HepG2 (cell line): ENCODE results near the gene ARL15. TPM values are rescaled to one million over a fixed set of nuclear protein-coding genes. Genes with fewer than 3 reads are reported as not detected.
A peak's percentile ranks its signal among the peaks of the same experiment; 100 is the strongest.

Source experiments
- ATAC-seq: fragments of 200-7000 bp; cut with Tn5 transposase; 3 replicates; pipeline ENCODE4 v1.9.1; 2020; ENCODE audit warnings: mild to moderate bottlenecking, moderate library complexity
- BruUV-seq: library from RNA; stranded (reverse); fragments of 400-500 nt; replicated peaks from 2 replicates; lab custom pipeline; 2021; lab: Mats Ljungman, UMichigan
- CTCF ChIA-PET: fragments of 300-600 bp; formaldehyde crosslinking; extraction: SDS; loops from one replicate; lab custom pipeline; 2021; ENCODE audit warnings: low total read pairs, inconsistent platforms, low intra/inter-chr PET ratio; lab: Yijun Ruan, JAX
- POLR2A ChIA-PET: fragments of 350-600 bp; sonication (Branson Sonifier 250); formaldehyde crosslinking; loops from one replicate; lab custom pipeline; 2020; ENCODE audit warnings: antibody characterized with exemption, inconsistent platforms; lab: Yijun Ruan, JAX
- DNase-seq: peaks from one replicate; pipeline ENCODE4 v3.0.0-alpha.2; 2015; ENCODE audit warnings: low spot score
- FAIRE-seq: peaks from 3 replicates; lab custom pipeline; 2011; peaks lifted over from hg19 to GRCh38; lab: Jason Lieb, UNC
- H2AFZ ChIP-seq: one replicate; pipeline ENCODE4 v1.6.1; 2011; ENCODE audit warnings: low read length, inconsistent platforms
- H3K27ac ChIP-seq: fragments of 300-600 bp; 3 replicates; pipeline ENCODE4 v1.8.0; 2011; ENCODE audit warnings: mixed run types, mild to moderate bottlenecking, mixed read lengths, low read length, inconsistent platforms; ENCODE audit not compliant: insufficient read depth; ENCODE audit errors: extremely low read length
- H3K27me3 ChIP-seq, 2 experiments: fragments of 200-600 bp in 1 of 2; 2 replicates in 1 of 2; 3 replicates in 1 of 2; pipeline versions ENCODE4 v1.6.0 to v1.8.0; 2011; ENCODE audit warnings: low read length in 2 of 2, mild to moderate bottlenecking in 2 of 2, moderate library complexity in 2 of 2, inconsistent platforms in 1 of 2; ENCODE audit not compliant: insufficient read depth in 2 of 2, control insufficient read depth in 1 of 2
- H3K36me3 ChIP-seq, 2 experiments: fragments of 200-600 bp in 1 of 2; replicated peaks in 1 of 2; 2 replicates in 1 of 2; 3 replicates in 1 of 2; pipeline versions ENCODE4 v1.5.1 to v1.8.0; 2011; ENCODE audit warnings: low read length in 2 of 2, inconsistent platforms in 1 of 2; ENCODE audit not compliant: insufficient read depth in 2 of 2, control insufficient read depth in 1 of 2
- H3K4me1 ChIP-seq: 2 replicates; pipeline ENCODE4 v1.5.1; 2012; ENCODE audit warnings: low read length, inconsistent platforms; ENCODE audit not compliant: insufficient read depth
- H3K4me2 ChIP-seq: 2 replicates; pipeline ENCODE4 v1.6.0; 2011; ENCODE audit warnings: low read depth, low read length, inconsistent platforms
- H3K4me3 ChIP-seq, 3 experiments: fragments of 200-600 bp in 1 of 3; sonication (generic), shearing (Covaris generic) in 1 of 3; replicated peaks in 1 of 3; 2 replicates each; pipeline ENCODE4 v1.5.1; 2011 to 2016; ENCODE audit warnings: low read length in 3 of 3, inconsistent platforms in 2 of 3, low read depth in 2 of 3, mild to moderate bottlenecking in 2 of 3, control low read depth in 1 of 3, mixed read lengths in 1 of 3; ENCODE audit not compliant: insufficient read depth in 1 of 3
- H3K79me2 ChIP-seq: one replicate; pipeline ENCODE4 v1.6.1; 2011; ENCODE audit warnings: low read length, inconsistent platforms; ENCODE audit not compliant: insufficient read depth
- H3K9ac ChIP-seq: 2 replicates; pipeline ENCODE4 v1.6.0; 2011; ENCODE audit warnings: mild to moderate bottlenecking, low read depth, low read length, inconsistent platforms; ENCODE audit not compliant: insufficient read depth
- H3K9me3 ChIP-seq: 2 replicates; pipeline ENCODE4 v1.5.1; 2012; ENCODE audit warnings: mild to moderate bottlenecking, low read length
- H4K20me1 ChIP-seq: 2 replicates; pipeline ENCODE4 v1.6.0; 2011; ENCODE audit warnings: inconsistent platforms, mild to moderate bottlenecking, low read length, moderate library complexity; ENCODE audit not compliant: insufficient read depth
- ARID5B ChIP-seq: IDR thresholded peaks from 2 replicates; pipeline ENCODE4 v1.4.0; 2020; ENCODE audit warnings: mild to moderate bottlenecking, missing genetic modification reagents
- KAT2B ChIP-seq: fragments of 150-350 bp; IDR thresholded peaks from 2 replicates; pipeline ENCODE4 v1.6.1; 2014; ENCODE audit warnings: low read depth, low read length, borderline replicate concordance
- RXRB ChIP-seq: IDR thresholded peaks from 2 replicates; pipeline ENCODE4 v1.6.1; 2016; ENCODE audit warnings: borderline replicate concordance, missing genetic modification reagents, missing compliant biosample characterization
- THRA ChIP-seq: sonication (generic); formaldehyde crosslinking; IDR thresholded peaks from 2 replicates; pipeline ENCODE4 v1.4.0; 2020; ENCODE audit warnings: missing genetic modification reagents, borderline replicate concordance
- ZNF251 ChIP-seq: sonication (generic); formaldehyde crosslinking; IDR thresholded peaks from 2 replicates; pipeline ENCODE4 v1.9.0; 2021; ENCODE audit warnings: mild to moderate bottlenecking, missing genetic modification reagents
- ZNF773 ChIP-seq: sonication (generic); formaldehyde crosslinking; IDR thresholded peaks from 2 replicates; pipeline ENCODE4 v1.4.0; 2020; ENCODE audit warnings: missing genetic modification reagents, borderline replicate concordance
- WGBS: methylation state at CpG from one replicate; pipeline ENCODE4 v1.1.6; 2017; ENCODE audit warnings: low lambda C conversion rate; 5-methylcytosine and 5-hydroxymethylcytosine counted together
- in situ Hi-C: cut with HindIII; loops from 2 replicates; pipeline ENCODE4 v1.10.0; 2017; ENCODE audit warnings: low pct_unique_long_range_greater_than_20kb; ENCODE audit not compliant: extremely low pct_ligation_motif_present
- intact Hi-C: fragments of 100-400 bp; cut with micrococcal nuclease; formaldehyde crosslinking; loops from one replicate; pipeline ENCODE4 v1.10.0; 2022; ENCODE audit not compliant: unreplicated experiment
- polyA plus RNA-seq, 8 experiments: library from polyadenylated mRNA; depleted of rRNA in 3 of 8; stranded (reverse) in 7 of 8; unstranded in 1 of 8; fragments of >200 nt; fragmentation: Illumina TruSeq in 4 of 8; extraction: Trizol in 4 of 8; gene quantifications; 2 replicates each; pipeline versions ENCODE4 v1.2.1 to v1.2.3, GENCODE V29; 2011 to 2016; ENCODE audit warnings: low read depth in 4 of 8, missing spikeins in 1 of 8, mixed read lengths in 1 of 8; ENCODE audit not compliant: insufficient read depth in 1 of 8
- total RNA-seq, 5 experiments: library from RNA; depleted of rRNA; stranded (reverse); fragments of >200 nt; fragmentation: Illumina TruSeq; extraction: Trizol; gene quantifications; 2 replicates each; pipeline ENCODE4 v1.2.3, GENCODE V29; 2016; ENCODE audit warnings: low read depth in 1 of 5
- TF ChIP-seq, protein P1 (sequence below): IDR thresholded peaks from 2 replicates; pipeline ENCODE4 v1.6.1; 2016; ENCODE audit warnings: low read depth

The ARL15 gene
- total and polyA plus RNA-seq, 2 of the 13 experiments (the other 11 are each of a cell fraction or from before 2014, with no cell fraction given), result 2.5 to 7.7 TPM

- peak; percentile 42; the same call in 1 of the 2 replicates for TF ChIP-seq ARID5B
- TF ChIP-seq, protein P1, sequence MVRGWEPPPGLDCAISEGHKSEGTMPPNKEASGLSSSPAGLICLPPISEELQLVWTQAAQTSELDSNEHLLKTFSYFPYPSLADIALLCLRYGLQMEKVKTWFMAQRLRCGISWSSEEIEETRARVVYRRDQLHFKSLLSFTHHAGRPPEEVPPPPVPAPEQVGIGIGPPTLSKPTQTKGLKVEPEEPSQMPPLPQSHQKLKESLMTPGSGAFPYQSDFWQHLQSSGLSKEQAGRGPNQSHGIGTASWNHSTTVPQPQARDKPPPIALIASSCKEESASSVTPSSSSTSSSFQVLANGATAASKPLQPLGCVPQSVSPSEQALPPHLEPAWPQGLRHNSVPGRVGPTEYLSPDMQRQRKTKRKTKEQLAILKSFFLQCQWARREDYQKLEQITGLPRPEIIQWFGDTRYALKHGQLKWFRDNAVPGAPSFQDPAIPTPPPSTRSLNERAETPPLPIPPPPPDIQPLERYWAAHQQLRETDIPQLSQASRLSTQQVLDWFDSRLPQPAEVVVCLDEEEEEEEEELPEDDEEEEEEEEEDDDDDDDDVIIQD, result no peak
- peak; percentile 34; the same call in 1 of the 2 replicates for TF ChIP-seq KAT2B
- TF ChIP-seq ZNF773 (CRISPR knock-in tag), result no peak
- TF ChIP-seq RXRB (CRISPR knock-in tag), result peak; percentile 79
Observed at GRCh38 chr5:54320256-54320655, 9.9 kb upstream of the ARL15 start (continued).

DNA sequence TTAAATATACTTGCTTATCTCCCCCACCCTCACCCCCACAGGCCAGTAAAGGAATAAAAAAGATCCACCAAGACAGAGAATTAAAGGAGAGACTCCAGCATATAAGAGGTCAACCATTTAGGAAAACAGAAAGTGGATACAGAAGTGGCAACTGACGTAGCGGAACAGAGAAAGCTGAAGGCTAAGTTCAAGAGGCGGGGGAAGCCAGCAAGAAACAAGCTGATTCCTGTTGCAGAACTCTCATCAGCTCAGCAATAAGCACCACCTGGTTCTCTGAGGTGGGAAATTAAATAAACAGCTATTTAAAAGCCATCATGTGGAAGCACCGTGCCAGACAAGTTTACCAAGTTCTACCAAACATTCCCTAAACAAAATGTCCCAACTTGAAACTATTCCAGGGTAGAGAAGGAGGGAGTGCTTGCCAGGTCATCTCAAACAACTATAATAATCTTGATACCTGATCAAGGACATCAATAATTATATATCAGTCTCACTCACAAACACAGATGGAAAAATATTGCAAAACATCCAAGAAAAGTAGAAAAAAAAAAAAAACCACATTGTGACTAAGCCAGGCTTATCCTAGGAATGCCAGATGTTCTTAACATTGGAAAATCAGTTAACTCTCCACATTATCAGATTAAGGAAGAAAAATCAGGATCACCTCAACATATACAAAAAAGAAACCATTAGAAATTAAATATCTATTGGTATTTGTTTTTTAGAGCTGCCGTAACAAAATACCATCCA lies 7.3 kb upstream of the ARL15 start:
- no peak for ATAC-seq
- no peaks in the 10 kb centered on the region for H3K36me3 ChIP-seq
- TF ChIP-seq ZNF251 (CRISPR knock-in tag) (no peak), THRA (CRISPR knock-in tag) (no peak)
- TF ChIP-seq, all 625 proteins: peak for 0
- CTCF ChIA-PET, result no interaction called here
- H3K4me2 ChIP-seq, result no peak overlapping the region
- no TSS peak for BruUV-seq
- intact Hi-C loops (loop anchor here (10.0 kb wide), 1 partner anchor 97 kb away; no protein-coding TSS in a partner anchor), in situ Hi-C loops (no loop called here)
- H2AFZ ChIP-seq, result no peak overlapping the region
- FAIRE-seq (no peak), DNase-seq (no peak)
- H3K79me2 ChIP-seq, result no peaks in the 10 kb centered on the region
- no peak overlapping the region for H3K27ac ChIP-seq
- no peak overlapping the region for H3K4me3 ChIP-seq
- H3K9me3 ChIP-seq, result no peaks in the 10 kb centered on the region
- H3K4me1 ChIP-seq, result peaks cover 21% of the 10 kb centered on the region; the same call in 1 of the 2 replicates
- 31% methylated on average over 5 of the region's 5 CpGs for WGBS
- H3K27me3 ChIP-seq, result 0 out of 5 replicates have a peak, but pooled peaks cover 0 to 3% of the 10 kb centered on the region in 2 experiments
- POLR2A ChIA-PET, result no interaction called here
- no peaks in the 10 kb centered on the region for H4K20me1 ChIP-seq
- no peak overlapping the region for H3K9ac ChIP-seq
